Retinal pigment epithelial cell (primary cell): ENCODE data around the gene PI4K2B.
"Not testable (repeated sequence)": the region's sequence is repeated elsewhere in the genome, so short reads cannot be mapped to it uniquely, and the experiment has no call there.

Source experiments
- DNase-seq: peaks from one replicate; pipeline ENCODE4 v3.0.0-alpha.2; 2010; ENCODE audit warnings: low read depth
- H3K4me3 ChIP-seq: 2 replicates; pipeline ENCODE4 v1.5.1; 2011; ENCODE audit warnings: mild to moderate bottlenecking, low read length, control low read depth, moderate library complexity
- CTCF ChIP-seq: conservative IDR thresholded peaks from 2 replicates; pipeline ENCODE4 v1.5.1; 2011; ENCODE audit warnings: low read depth, low read length, control low read depth, inconsistent platforms

Gene PI4K2B

GRCh38 chr4:25320773-25321172, 86.9 kb downstream of the PI4K2B start:
- TF ChIP-seq CTCF = no peak
- no peak overlapping the region for H3K4me3 ChIP-seq
- DNase-seq = no peak

GRCh38 chr4:25321703-25322102, 87.9 kb downstream of the PI4K2B start:
- no peak for TF ChIP-seq CTCF
- no peak for DNase-seq
- no peak overlapping the region for H3K4me3 ChIP-seq

GRCh38 chr4:25328463-25328862, 94.6 kb downstream of the PI4K2B start:
- not testable (repeated sequence) for DNase-seq

More at GRCh38 chr4:25328463-25328862, 94.6 kb downstream of the PI4K2B start:
- not testable (repeated sequence) for H3K4me3 ChIP-seq
